SK-N-SH (cell line): ENCODE results near the gene PACC1. TPM values are rescaled to one million over a fixed set of nuclear protein-coding genes. Genes with fewer than 3 reads are reported as not detected.

Experiments used
- CTCF ChIA-PET: fragments of 300-600, 350-600 bp; formaldehyde crosslinking; extraction: SDS; loops from one replicate; lab custom pipeline; 2021; lab: Yijun Ruan, JAX
- POLR2A ChIA-PET: fragments of 350-600 bp; sonication (Branson Sonifier 250); formaldehyde crosslinking; extraction: SDS; loops from one replicate; lab custom pipeline; 2020; ENCODE audit warnings: antibody characterized with exemption, inconsistent platforms; lab: Yijun Ruan, JAX
- DNase-seq: peaks from one replicate; pipeline ENCODE4 v3.0.0; 2012
- H2AFZ ChIP-seq: fragments of 200-600 bp; sonication (generic); 2 replicates; pipeline ENCODE4 v1.8.1; 2016; ENCODE audit warnings: antibody characterized with exemption, mild to moderate bottlenecking, low read depth
- H3F3A ChIP-seq: fragments of 200-600 bp; sonication (generic); replicated peaks from 2 replicates; pipeline ENCODE3; 2016; ENCODE audit warnings: antibody characterized with exemption, mild to moderate bottlenecking; ENCODE audit not compliant: insufficient read depth
- H3K27ac ChIP-seq, 2 experiments: fragments of 200-500 bp in 1 of 2; fragments of 200-600 bp in 1 of 2; sonication (Bioruptor generic) in 1 of 2; sonication (generic), shearing (Covaris generic) in 1 of 2; 2 replicates each; pipeline versions ENCODE4 v1.5.1 to v1.6.1; 2014 to 2016; ENCODE audit warnings: low read depth in 2 of 2, inconsistent platforms in 1 of 2, low read length in 1 of 2, mild to moderate bottlenecking in 1 of 2, mixed read lengths in 1 of 2
- H3K27me3 ChIP-seq: fragments of 200-600 bp; sonication (generic), shearing (Covaris generic); 2 replicates; pipeline ENCODE4 v1.6.1; 2016; ENCODE audit warnings: mixed run types; ENCODE audit not compliant: insufficient read depth
- H3K36me3 ChIP-seq, 2 experiments: fragments of 200-500 bp in 1 of 2; fragments of 200-600 bp in 1 of 2; sonication (Bioruptor generic) in 1 of 2; sonication (generic) in 1 of 2; replicated peaks in 1 of 2; 2 replicates each; pipeline versions ENCODE3 to v1.5.1; 2014 to 2016; ENCODE audit warnings: low read length in 1 of 2, mild to moderate bottlenecking in 1 of 2; ENCODE audit not compliant: insufficient read depth in 2 of 2, control insufficient read depth in 1 of 2
- H3K4me1 ChIP-seq, 2 experiments: fragments of 200-500 bp in 1 of 2; fragments of 200-600 bp in 1 of 2; sonication (Bioruptor generic) in 1 of 2; sonication (generic), shearing (Covaris generic) in 1 of 2; 2 replicates each; pipeline versions ENCODE4 v1.5.1 to v1.6.1; 2014 to 2016; ENCODE audit warnings: low read depth in 1 of 2, low read length in 1 of 2, mixed run types in 1 of 2; ENCODE audit not compliant: insufficient read depth in 2 of 2, control insufficient read depth in 1 of 2
- H3K4me2 ChIP-seq: fragments of 200-600 bp; sonication (generic), shearing (Covaris generic); 2 replicates; pipeline ENCODE4 v1.6.1; 2017; ENCODE audit warnings: mixed run types
- H3K4me3 ChIP-seq, 2 experiments: fragments of 200-500 bp in 1 of 2; fragments of 200-600 bp in 1 of 2; sonication (Bioruptor generic) in 1 of 2; sonication (generic), shearing (Covaris generic) in 1 of 2; 2 replicates each; pipeline versions ENCODE4 v1.5.1 to v1.8.1; 2014 to 2016; ENCODE audit warnings: low read depth in 2 of 2, inconsistent platforms in 1 of 2, low read length in 1 of 2, mild to moderate bottlenecking in 1 of 2, mixed read lengths in 1 of 2, moderate library complexity in 1 of 2
- H3K79me2 ChIP-seq: fragments of 200-600 bp; sonication (generic); 2 replicates; pipeline ENCODE4 v1.8.1; 2017; ENCODE audit warnings: mild to moderate bottlenecking; ENCODE audit not compliant: insufficient read depth
- H3K9ac ChIP-seq: fragments of 200-600 bp; sonication (generic); 2 replicates; pipeline ENCODE4 v1.6.1; 2017; ENCODE audit warnings: mixed run types
- H3K9me2 ChIP-seq: fragments of 200-600 bp; sonication (generic); 2 replicates; pipeline ENCODE4 v1.6.1; 2017; ENCODE audit warnings: mixed run types
- H3K9me3 ChIP-seq: fragments of 200-600 bp; sonication (generic); 2 replicates; pipeline ENCODE4 v1.6.1; 2017; ENCODE audit warnings: mixed run types, mild to moderate bottlenecking, moderate library complexity
- H4K20me1 ChIP-seq: fragments of 200-600 bp; sonication (generic); 2 replicates; pipeline ENCODE4 v1.6.1; 2017; ENCODE audit warnings: mild to moderate bottlenecking, mixed run types; ENCODE audit not compliant: insufficient read depth
- CHD2 ChIP-seq: fragments of 150-350 bp; IDR thresholded peaks from 2 replicates; pipeline ENCODE4 v1.6.1; 2018; ENCODE audit warnings: low read length; ENCODE audit not compliant: partially characterized antibody
- ELF1 ChIP-seq: IDR thresholded peaks from 2 replicates; pipeline ENCODE4 v1.4.0; 2012
- FOXM1 ChIP-seq: IDR thresholded peaks from 2 replicates; pipeline ENCODE4 v1.4.0; 2012; ENCODE audit warnings: low read depth, mild to moderate bottlenecking
- IRF3 ChIP-seq: fragments of 150-350 bp; IDR thresholded peaks from 2 replicates; pipeline ENCODE4 v1.6.1; 2016; ENCODE audit warnings: mild to moderate bottlenecking, low read depth, low read length
- MEF2A ChIP-seq: IDR thresholded peaks from 2 replicates; pipeline ENCODE4 v1.4.0; 2012; ENCODE audit warnings: low read depth, borderline replicate concordance
- MXI1 ChIP-seq: IDR thresholded peaks from 2 replicates; pipeline ENCODE4 v1.6.1; 2012; ENCODE audit warnings: mild to moderate bottlenecking, low read depth, low read length, improper control_type of control experiment
- NFIC ChIP-seq: IDR thresholded peaks from 2 replicates; pipeline ENCODE4 v1.4.0; 2012; ENCODE audit warnings: borderline replicate concordance
- REST ChIP-seq: IDR thresholded peaks from 2 replicates; pipeline ENCODE4 v1.6.1; 2012; ENCODE audit warnings: mild to moderate bottlenecking, low read depth, low read length, moderate library complexity
- RXRA ChIP-seq: IDR thresholded peaks from 2 replicates; pipeline ENCODE4 v1.4.0; 2012; ENCODE audit warnings: low read depth, mild to moderate bottlenecking, borderline replicate concordance
- TEAD4 ChIP-seq: IDR thresholded peaks from 2 replicates; pipeline ENCODE4 v1.4.0; 2012; ENCODE audit warnings: mild to moderate bottlenecking, borderline replicate concordance; ENCODE audit not compliant: insufficient read depth
- YY1 ChIP-seq: IDR thresholded peaks from 2 replicates; pipeline ENCODE4 v1.4.0; 2012; ENCODE audit warnings: low read depth, mild to moderate bottlenecking
- WGBS: methylation state at CpG from one replicate; pipeline ENCODE4 v1.1.6; 2017; ENCODE audit warnings: low lambda C conversion rate; 5-methylcytosine and 5-hydroxymethylcytosine counted together
- polyA plus RNA-seq, 3 experiments: library from polyadenylated mRNA; depleted of rRNA; stranded (reverse); fragments of >200 nt; gene quantifications; 2 replicates each; pipeline ENCODE4 v1.2.3, GENCODE V29; 2012
- TF ChIP-seq, protein P1 (sequence below): IDR thresholded peaks from 2 replicates; pipeline ENCODE4; 2012
- TF ChIP-seq, protein P2 (sequence below): fragments of 150-350 bp; IDR thresholded peaks from 2 replicates; pipeline ENCODE4 v1.6.1; 2017; ENCODE audit warnings: antibody characterized with exemption, low read length, low read depth, borderline replicate concordance

PACC1 gene
- polyA plus RNA-seq, 1 of the 3 experiments (the other 2 are of a cell fraction) = 23.1 TPM

GRCh38 chr1:212415107-212415841, 588 bp upstream of the PACC1 start:
- DNase-seq = peak; percentile 18
- 80% methylated on average over 11 of the region's 13 CpGs for WGBS
- peak overlapping the region in 1 of 2 experiments; percentile 39; a peak in 1 of 4 replicates for H3K27ac ChIP-seq
- 0 out of 2 replicates have a peak, but pooled peaks cover 6% of the 10 kb centered on the region for H3K79me2 ChIP-seq
- no peak for TF ChIP-seq YY1
- no peak for TF ChIP-seq CHD2
- TF ChIP-seq RXRA = no peak
- no peak for TF ChIP-seq FOXM1
- TF ChIP-seq, protein P1, sequence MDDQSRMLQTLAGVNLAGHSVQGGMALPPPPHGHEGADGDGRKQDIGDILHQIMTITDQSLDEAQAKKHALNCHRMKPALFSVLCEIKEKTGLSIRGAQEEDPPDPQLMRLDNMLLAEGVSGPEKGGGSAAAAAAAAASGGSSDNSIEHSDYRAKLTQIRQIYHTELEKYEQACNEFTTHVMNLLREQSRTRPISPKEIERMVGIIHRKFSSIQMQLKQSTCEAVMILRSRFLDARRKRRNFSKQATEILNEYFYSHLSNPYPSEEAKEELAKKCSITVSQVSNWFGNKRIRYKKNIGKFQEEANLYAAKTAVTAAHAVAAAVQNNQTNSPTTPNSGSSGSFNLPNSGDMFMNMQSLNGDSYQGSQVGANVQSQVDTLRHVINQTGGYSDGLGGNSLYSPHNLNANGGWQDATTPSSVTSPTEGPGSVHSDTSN = no peak
- TF ChIP-seq REST = no peak
- no peak for TF ChIP-seq MEF2A
- no peak for TF ChIP-seq TEAD4
- TF ChIP-seq MXI1 = no peak
- no peaks in the 10 kb centered on the region for H3K9me2 ChIP-seq
- H3K4me2 ChIP-seq = peak overlapping the region; percentile 79
- H3K27me3 ChIP-seq = no peaks in the 10 kb centered on the region
- peak overlapping the region; percentile 95 for H2AFZ ChIP-seq
- H3F3A ChIP-seq = no peaks in the 10 kb centered on the region
- no peak overlapping the region for H3K9ac ChIP-seq
- ChIA-PET POLR2A (no interaction called here), CTCF (interaction anchor here (1.1 to 1.9 kb wide), 3 partner anchors 40 to 344 kb away, joined by 3 to 9 read pairs (median 5); no protein-coding TSS in a partner anchor)
- H3K36me3 ChIP-seq = peaks cover 2 to 12% of the 10 kb centered on the region in 2 experiments
- H3K4me3 ChIP-seq = peak overlapping the region; percentile 78 to 87; a peak in 3 of 4 replicates
- H4K20me1 ChIP-seq = no peaks in the 10 kb centered on the region
- peaks cover 0 to 9% of the 10 kb centered on the region in 2 experiments; a peak in 1 of 4 replicates for H3K4me1 ChIP-seq
- no peaks in the 10 kb centered on the region for H3K9me3 ChIP-seq

DNA sequence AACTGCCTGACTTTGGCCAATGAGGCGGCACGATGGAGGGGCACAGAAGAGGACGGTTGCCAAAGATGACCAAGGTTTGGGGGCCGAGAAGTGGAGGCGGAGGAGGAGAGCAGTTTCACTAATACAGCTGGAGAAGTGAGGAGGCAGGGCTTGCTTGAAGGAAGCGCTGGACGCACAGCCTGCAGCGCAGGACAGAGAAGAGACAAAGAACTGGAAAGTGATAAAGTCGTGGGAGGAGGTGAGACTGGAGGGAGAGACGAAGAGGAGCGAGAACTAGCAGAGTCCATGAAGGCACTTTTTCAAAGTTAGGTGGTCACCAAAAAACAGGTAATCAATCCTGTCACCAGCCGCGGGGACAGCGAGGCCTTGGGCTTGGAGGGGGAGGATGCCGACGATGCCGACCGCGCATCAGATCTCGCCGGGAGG, 771 bp downstream of the PACC1 start:
- CTCF ChIA-PET = interaction anchor here (0.7 to 1.4 kb wide), 2 partner anchors 25 to 42 kb away, joined by 3 to 9 read pairs; no protein-coding TSS in a partner anchor
- WGBS = 22% methylated on average over 20 of the region's 21 CpGs

More for the DNA sequence above, 771 bp downstream of the PACC1 start:
- Histone ChIP-seq H3K27me3 (no peaks in the 10 kb centered on the region), H3K36me3 (peaks cover 2 to 25% of the 10 kb centered on the region in 2 experiments), H4K20me1 (no peaks in the 10 kb centered on the region), H3F3A (no peaks in the 10 kb centered on the region), H3K4me1 (peaks cover 0 to 9% of the 10 kb centered on the region in 2 experiments; a peak in 1 of 4 replicates), H3K4me2 (peak overlapping the region; percentile 79), H3K27ac (no peak overlapping the region), H3K79me2 (0 out of 2 replicates have a peak, but pooled peaks cover 6% of the 10 kb centered on the region), H3K9me2 (no peaks in the 10 kb centered on the region), H3K4me3 (peak overlapping the region; percentile 78 to 87), H3K9me3 (no peaks in the 10 kb centered on the region), H2AFZ (peak overlapping the region; percentile 95), H3K9ac (peak overlapping the region; percentile 64; the same call in 1 of the 2 replicates)
- TF ChIP-seq IRF3 = no peak
- TF ChIP-seq MXI1 = peak; percentile 20; the same call in 1 of the 2 replicates
- no peak for TF ChIP-seq NFIC
- TF ChIP-seq, protein P2, sequence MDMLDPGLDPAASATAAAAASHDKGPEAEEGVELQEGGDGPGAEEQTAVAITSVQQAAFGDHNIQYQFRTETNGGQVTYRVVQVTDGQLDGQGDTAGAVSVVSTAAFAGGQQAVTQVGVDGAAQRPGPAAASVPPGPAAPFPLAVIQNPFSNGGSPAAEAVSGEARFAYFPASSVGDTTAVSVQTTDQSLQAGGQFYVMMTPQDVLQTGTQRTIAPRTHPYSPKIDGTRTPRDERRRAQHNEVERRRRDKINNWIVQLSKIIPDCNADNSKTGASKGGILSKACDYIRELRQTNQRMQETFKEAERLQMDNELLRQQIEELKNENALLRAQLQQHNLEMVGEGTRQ = no peak
- no peak for TF ChIP-seq ELF1
- DNase-seq = peak; percentile 68
- POLR2A ChIA-PET = no interaction called here
